ENCODE measurements around the gene PTPRF.

PTPRF gene

DNA sequence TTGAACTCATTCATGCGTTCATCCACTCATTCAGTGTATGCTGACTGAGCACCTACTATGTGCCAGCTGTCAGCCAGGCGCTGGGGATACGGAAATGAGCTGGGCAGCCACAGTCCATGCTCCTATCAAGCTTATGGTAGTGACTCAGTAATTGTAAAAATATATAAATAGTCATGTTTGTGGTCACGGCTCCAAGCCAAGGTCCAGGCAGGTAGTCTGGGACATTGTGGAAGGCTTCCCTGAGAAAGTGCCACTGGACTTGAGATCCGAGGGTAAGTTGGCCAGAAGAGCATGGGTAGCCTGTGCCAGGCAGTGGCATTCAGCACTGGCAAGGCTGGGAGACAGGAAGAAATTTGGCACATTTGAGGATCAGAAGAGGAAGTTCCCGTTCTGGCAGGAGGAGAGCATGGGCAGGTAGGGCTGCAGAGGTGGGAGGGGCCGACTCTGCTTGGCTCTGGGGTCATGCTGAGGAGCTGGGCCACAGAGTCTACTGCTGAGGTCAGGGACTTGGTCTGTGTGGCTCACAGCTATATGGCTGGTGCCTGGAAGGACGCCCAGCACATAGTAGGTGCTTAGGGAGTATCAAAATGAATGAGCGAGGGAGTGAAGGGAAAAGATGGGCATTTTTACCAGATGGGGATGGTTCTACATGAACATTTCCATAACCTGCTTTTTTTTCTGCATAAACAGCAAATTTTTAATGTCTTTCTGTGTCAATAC lies 6.9 kb downstream of the PTPRF start:
- no peaks in the 10 kb centered on the region for H3K79me2 ChIP-seq (ENCODE audit: insufficient read depth, low read length)
- no peaks in the 10 kb centered on the region for H3K9me3 ChIP-seq (ENCODE audit: insufficient read depth, low read length, severe bottlenecking)
- peaks cover 8% of the 10 kb centered on the region for H3K27me3 ChIP-seq (ENCODE audit: insufficient read depth, low read length, poor library complexity)
- ATAC-seq (ENCODE audit: insufficient read depth, low read depth), result no peak
- H3K4me3 ChIP-seq (ENCODE audit: low read depth in 1 of 2, low read length in 2 of 2), result no peak overlapping the region
- H2AFZ ChIP-seq (ENCODE audit: low read depth, low read length), result no peak overlapping the region
- no peak for DNase-seq
- no peak overlapping the region for H3K4me2 ChIP-seq (ENCODE audit: insufficient read depth, low read length)
- H3K4me1 ChIP-seq (ENCODE audit: insufficient read depth, low read length), result no peaks in the 10 kb centered on the region
- no peak overlapping the region for H3K27ac ChIP-seq (ENCODE audit: low read length)
- no peaks in the 10 kb centered on the region; the same call in 1 of the 2 replicates for H4K20me1 ChIP-seq (ENCODE audit: insufficient read depth, low read length)
- no peaks in the 10 kb centered on the region for H3K36me3 ChIP-seq (ENCODE audit: insufficient read depth, low read length)
- no peak overlapping the region for H3K9ac ChIP-seq (ENCODE audit: low read depth, low read length)
- no peak for TF ChIP-seq CTCF (IDR thresholded peaks at IDR 0.05; ENCODE audit: borderline replicate concordance, extremely low read depth, low read length, poor library complexity, severe bottlenecking)

GRCh38 chr1:43538143-43538487 lies 7.4 kb downstream of the PTPRF start:
- no peak for DNase-seq
- no peak for ATAC-seq (ENCODE audit: insufficient read depth, low read depth)
- no peaks in the 10 kb centered on the region for H3K79me2 ChIP-seq (ENCODE audit: insufficient read depth, low read length)
- H3K36me3 ChIP-seq (ENCODE audit: insufficient read depth, low read length), result no peaks in the 10 kb centered on the region
- H3K9ac ChIP-seq (ENCODE audit: low read depth, low read length), result no peak overlapping the region
- no peaks in the 10 kb centered on the region; the same call in 1 of the 2 replicates for H4K20me1 ChIP-seq (ENCODE audit: insufficient read depth, low read length)
- no peak overlapping the region for H3K27ac ChIP-seq (ENCODE audit: low read length)
- no peak overlapping the region for H3K4me3 ChIP-seq (ENCODE audit: low read depth in 1 of 2, low read length in 2 of 2)
- no peaks in the 10 kb centered on the region for H3K9me3 ChIP-seq (ENCODE audit: insufficient read depth, low read length, severe bottlenecking)
- TF ChIP-seq CTCF (IDR thresholded peaks at IDR 0.05; ENCODE audit: borderline replicate concordance, extremely low read depth, low read length, poor library complexity, severe bottlenecking) (no peak), EZH2 (IDR thresholded peaks at IDR 0.05; ENCODE audit: borderline replicate concordance, low read depth, low read length, severe bottlenecking) (no peak)
- H3K4me1 ChIP-seq (ENCODE audit: insufficient read depth, low read length), result no peaks in the 10 kb centered on the region
- H3K4me2 ChIP-seq (ENCODE audit: insufficient read depth, low read length), result no peak overlapping the region
- H3K27me3 ChIP-seq (ENCODE audit: insufficient read depth, low read length, poor library complexity), result peaks cover 2% of the 10 kb centered on the region
- no peak overlapping the region for H2AFZ ChIP-seq (ENCODE audit: low read depth, low read length)

DNA sequence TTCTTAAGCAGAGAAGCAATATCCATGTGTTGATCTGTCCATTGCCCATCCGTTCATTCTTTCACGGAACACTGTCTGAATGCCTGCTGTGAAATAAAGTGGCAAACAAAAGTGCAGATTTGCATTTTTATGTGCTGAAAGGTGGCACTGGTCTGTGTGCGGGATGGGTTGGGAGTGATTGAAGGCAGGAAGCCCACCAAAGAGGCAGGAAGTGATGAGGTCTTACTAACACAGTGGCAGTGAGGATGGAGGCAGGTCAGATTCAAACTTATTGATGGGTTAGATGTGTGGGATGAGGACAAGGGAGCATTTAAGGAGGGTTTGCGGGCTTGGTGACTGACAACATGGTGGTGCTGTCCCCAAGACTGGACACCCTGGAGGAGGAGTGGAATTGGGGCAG lies 8.3 kb downstream of the PTPRF start:
- no peak overlapping the region for H2AFZ ChIP-seq (ENCODE audit: low read depth, low read length)
- TF ChIP-seq EZH2 (IDR thresholded peaks at IDR 0.05; ENCODE audit: borderline replicate concordance, low read depth, low read length, severe bottlenecking) (no peak), CTCF (IDR thresholded peaks at IDR 0.05; ENCODE audit: borderline replicate concordance, extremely low read depth, low read length, poor library complexity, severe bottlenecking) (no peak)
- H3K27ac ChIP-seq (ENCODE audit: low read length), result no peak overlapping the region
- H3K4me3 ChIP-seq (ENCODE audit: low read depth in 1 of 2, low read length in 2 of 2), result no peak overlapping the region
- H3K27me3 ChIP-seq (ENCODE audit: insufficient read depth, low read length, poor library complexity), result no peaks in the 10 kb centered on the region
- no peaks in the 10 kb centered on the region for H3K79me2 ChIP-seq (ENCODE audit: insufficient read depth, low read length)
- no peaks in the 10 kb centered on the region for H3K4me1 ChIP-seq (ENCODE audit: insufficient read depth, low read length)
- ATAC-seq (ENCODE audit: insufficient read depth, low read depth) (peak; percentile 37; the same call in 1 of the 3 replicates), DNase-seq (no peak)
- no peaks in the 10 kb centered on the region for H3K9me3 ChIP-seq (ENCODE audit: insufficient read depth, low read length, severe bottlenecking)
- H4K20me1 ChIP-seq (ENCODE audit: insufficient read depth, low read length), result no peaks in the 10 kb centered on the region
- no peaks in the 10 kb centered on the region for H3K36me3 ChIP-seq (ENCODE audit: insufficient read depth, low read length)
- no peak overlapping the region for H3K9ac ChIP-seq (ENCODE audit: low read depth, low read length)
- H3K4me2 ChIP-seq (ENCODE audit: insufficient read depth, low read length), result no peak overlapping the region
